ENCODE results near the gene FDX2. TPM values are rescaled to one million over a fixed set of nuclear protein-coding genes. Genes with fewer than 3 reads are reported as not detected.
"Not testable (repeated sequence)": the region's sequence is repeated elsewhere in the genome, so short reads cannot be mapped to it uniquely, and the experiment has no call there.

Gene FDX2
- total RNA-seq, 2 donors from 2014 or later = 12.5 to 20.4 TPM

- no peaks in the 10 kb centered on the region for H3K4me1 ChIP-seq
- no peak for DNase-seq (ENCODE audit: low spot score)
- H3K4me3 ChIP-seq = no peak overlapping the region
- H3K9me3 ChIP-seq = no peaks in the 10 kb centered on the region
- H3K27me3 ChIP-seq = no peaks in the 10 kb centered on the region
- no peak overlapping the region for H3K27ac ChIP-seq
- no peaks in the 10 kb centered on the region for H3K36me3 ChIP-seq
- TF ChIP-seq, protein P1, sequence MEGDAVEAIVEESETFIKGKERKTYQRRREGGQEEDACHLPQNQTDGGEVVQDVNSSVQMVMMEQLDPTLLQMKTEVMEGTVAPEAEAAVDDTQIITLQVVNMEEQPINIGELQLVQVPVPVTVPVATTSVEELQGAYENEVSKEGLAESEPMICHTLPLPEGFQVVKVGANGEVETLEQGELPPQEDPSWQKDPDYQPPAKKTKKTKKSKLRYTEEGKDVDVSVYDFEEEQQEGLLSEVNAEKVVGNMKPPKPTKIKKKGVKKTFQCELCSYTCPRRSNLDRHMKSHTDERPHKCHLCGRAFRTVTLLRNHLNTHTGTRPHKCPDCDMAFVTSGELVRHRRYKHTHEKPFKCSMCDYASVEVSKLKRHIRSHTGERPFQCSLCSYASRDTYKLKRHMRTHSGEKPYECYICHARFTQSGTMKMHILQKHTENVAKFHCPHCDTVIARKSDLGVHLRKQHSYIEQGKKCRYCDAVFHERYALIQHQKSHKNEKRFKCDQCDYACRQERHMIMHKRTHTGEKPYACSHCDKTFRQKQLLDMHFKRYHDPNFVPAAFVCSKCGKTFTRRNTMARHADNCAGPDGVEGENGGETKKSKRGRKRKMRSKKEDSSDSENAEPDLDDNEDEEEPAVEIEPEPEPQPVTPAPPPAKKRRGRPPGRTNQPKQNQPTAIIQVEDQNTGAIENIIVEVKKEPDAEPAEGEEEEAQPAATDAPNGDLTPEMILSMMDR (IDR thresholded peaks at IDR 0.05) = no peak
These were observed 29.0 kb upstream of the FDX2 start for GRCh38 chr19:10344780-10345179.

DNA sequence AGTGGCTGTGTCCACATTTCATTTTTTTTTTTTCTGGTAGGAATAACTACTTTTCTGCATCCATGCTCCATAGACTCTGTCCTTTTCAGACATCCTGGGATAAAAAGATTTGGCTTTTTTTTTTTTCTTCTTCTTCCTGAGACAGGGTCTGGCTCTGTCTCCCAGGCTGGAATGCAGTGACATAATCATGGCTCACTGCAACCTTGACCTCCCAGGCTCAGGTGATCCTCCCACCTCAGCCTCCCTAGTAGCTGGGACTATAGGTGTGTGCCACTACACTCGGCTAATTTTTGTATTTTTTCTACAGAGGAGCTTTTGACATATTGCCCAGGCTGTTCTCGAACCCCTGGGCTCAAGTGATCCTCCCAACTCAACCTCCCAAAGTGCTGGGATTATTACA, 27.7 kb upstream of the FDX2 start:
- TF ChIP-seq, protein P1 (IDR thresholded peaks at IDR 0.05) = no peak
- DNase-seq (ENCODE audit: low spot score) = no peak
- Histone ChIP-seq H3K4me1 (no peaks in the 10 kb centered on the region), H3K9me3 (no peaks in the 10 kb centered on the region), H3K27me3 (no peaks in the 10 kb centered on the region), H3K27ac (no peak overlapping the region), H3K4me3 (no peak overlapping the region), H3K36me3 (no peaks in the 10 kb centered on the region)

GRCh38 chr19:10339977-10340376, 24.2 kb upstream of the FDX2 start:
- Histone ChIP-seq H3K36me3 (no peaks in the 10 kb centered on the region), H3K27ac (no peak overlapping the region), H3K4me3 (no peak overlapping the region), H3K27me3 (no peaks in the 10 kb centered on the region), H3K4me1 (peaks cover 0 to 9% of the 10 kb centered on the region in 2 donors), H3K9me3 (no peaks in the 10 kb centered on the region)
- DNase-seq (ENCODE audit: low spot score) = no peak
- TF ChIP-seq, protein P1 (IDR thresholded peaks at IDR 0.05) = no peak

GRCh38 chr19:10339380-10339960, 23.7 kb upstream of the FDX2 start, which contains the start of gene ICAM3:
ICAM3 (minus strand) TSS chr19:10339624; CDS start chr19:10339614, 10 bp downstream.
- no peaks in the 10 kb centered on the region for H3K27me3 ChIP-seq
- H3K36me3 ChIP-seq = no peaks in the 10 kb centered on the region
- H3K4me3 ChIP-seq = no peak within 1 kb of the TSS
- H3K4me1 ChIP-seq = peaks cover 0 to 12% of the 10 kb centered on the region in 2 donors
- no peaks in the 10 kb centered on the region for H3K9me3 ChIP-seq
- DNase-seq (ENCODE audit: low spot score) = no peak
- H3K27ac ChIP-seq = no peak within 1 kb of the TSS
- TF ChIP-seq, protein P1 (IDR thresholded peaks at IDR 0.05) = no peak

GRCh38 chr19:10338940-10339339, 23.1 kb upstream of the FDX2 start:
- Histone ChIP-seq H3K27me3 (no peaks in the 10 kb centered on the region), H3K9me3 (no peaks in the 10 kb centered on the region), H3K36me3 (no peaks in the 10 kb centered on the region), H3K27ac (no peak overlapping the region), H3K4me3 (no peak overlapping the region), H3K4me1 (peaks cover 0 to 17% of the 10 kb centered on the region in 2 donors)
- no peak for DNase-seq (ENCODE audit: low spot score)
- TF ChIP-seq, protein P1 (IDR thresholded peaks at IDR 0.05) = no peak

- DNase-seq (ENCODE audit: low spot score); H3K27ac ChIP-seq; H3K4me3 ChIP-seq; H3K9me3 ChIP-seq; H3K27me3 ChIP-seq; H3K36me3 ChIP-seq: not testable (repeated sequence)
- peaks cover 0 to 34% of the 10 kb centered on the region in 2 donors for H3K4me1 ChIP-seq
These were observed 20.9 kb upstream of the FDX2 start for GRCh38 chr19:10336725-10337124.
